Prostate gland (tissue), 2 donors: Measurements from ENCODE around the gene TRIM14.

Experiments used
- CTCF ChIP-seq, 4 experiments: fragments of 200-600 bp in 2 of 4; fragments of 450-650 bp in 2 of 4; sonication (generic) in 2 of 4; IDR thresholded peaks; 1 replicate in 3 of 4; 2 replicates in 1 of 4; pipeline ENCODE4 v1.5.1; 2016 to 2019; ENCODE audit warnings: antibody characterized with exemption in 4 of 4, mild to moderate bottlenecking in 2 of 4, moderate library complexity in 2 of 4
- POLR2A ChIP-seq: fragments of 450-650 bp; IDR thresholded peaks from one replicate; pipeline ENCODE4 v1.6.1; 2016; ENCODE audit warnings: antibody characterized with exemption, mild to moderate bottlenecking

DNA sequence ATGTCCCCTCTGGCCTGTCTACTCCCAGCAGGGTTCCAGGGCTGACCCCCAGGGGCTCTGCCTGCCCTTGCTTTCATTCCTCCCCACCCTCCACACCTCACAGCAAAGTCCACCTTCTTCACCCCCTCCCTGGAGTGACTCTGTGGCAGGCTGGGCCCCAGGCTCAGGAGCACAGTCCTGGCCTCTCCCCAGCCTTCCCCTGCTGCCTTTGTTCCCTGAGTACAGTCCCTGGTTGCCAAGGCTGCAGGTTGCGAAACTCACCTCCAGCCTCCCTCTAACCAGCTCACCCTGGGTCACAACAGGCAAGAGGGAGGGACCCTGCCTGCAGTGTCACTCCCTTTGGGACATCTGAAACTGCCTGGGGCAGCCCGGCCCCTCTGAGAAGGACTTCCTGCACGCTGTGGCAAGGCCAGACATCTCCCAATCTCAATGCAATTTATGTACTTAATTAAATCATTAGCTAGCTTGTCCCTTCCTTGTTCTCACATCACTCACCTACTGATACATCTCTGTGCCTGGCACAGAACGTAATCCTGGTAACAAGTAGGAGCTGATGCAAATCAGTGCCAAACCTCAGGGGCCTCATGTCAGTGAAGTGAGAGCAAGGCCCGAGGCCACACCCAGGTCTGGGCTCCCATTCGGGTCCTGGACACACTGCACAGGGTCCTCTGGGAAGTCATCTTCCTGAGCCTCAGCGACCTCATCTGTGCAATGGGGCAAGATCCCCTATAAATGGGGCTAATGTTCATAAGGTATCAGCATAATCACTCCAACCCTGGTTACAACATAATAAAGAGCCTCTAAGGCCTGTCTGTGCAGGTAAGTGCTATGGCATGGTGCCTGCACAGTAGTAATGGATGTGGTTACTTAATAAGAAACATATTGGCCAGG lies 27.3 kb upstream of the TRIM14 start:
- TF ChIP-seq CTCF (IDR thresholded peaks at IDR 0.05): no peak
- TF ChIP-seq POLR2A: no peak
